GM21619 (cell line): ENCODE data around the gene BANP.
"Not testable (repeated sequence)": the region's sequence is repeated elsewhere in the genome, so short reads cannot be mapped to it uniquely, and the experiment has no call there.

Experiments used
- ATAC-seq: cut with Tn5 transposase; IDR thresholded peaks from one replicate; pipeline ENCODE4 v1.9.1; 2021; ENCODE audit not compliant: unreplicated experiment

Gene BANP

DNA sequence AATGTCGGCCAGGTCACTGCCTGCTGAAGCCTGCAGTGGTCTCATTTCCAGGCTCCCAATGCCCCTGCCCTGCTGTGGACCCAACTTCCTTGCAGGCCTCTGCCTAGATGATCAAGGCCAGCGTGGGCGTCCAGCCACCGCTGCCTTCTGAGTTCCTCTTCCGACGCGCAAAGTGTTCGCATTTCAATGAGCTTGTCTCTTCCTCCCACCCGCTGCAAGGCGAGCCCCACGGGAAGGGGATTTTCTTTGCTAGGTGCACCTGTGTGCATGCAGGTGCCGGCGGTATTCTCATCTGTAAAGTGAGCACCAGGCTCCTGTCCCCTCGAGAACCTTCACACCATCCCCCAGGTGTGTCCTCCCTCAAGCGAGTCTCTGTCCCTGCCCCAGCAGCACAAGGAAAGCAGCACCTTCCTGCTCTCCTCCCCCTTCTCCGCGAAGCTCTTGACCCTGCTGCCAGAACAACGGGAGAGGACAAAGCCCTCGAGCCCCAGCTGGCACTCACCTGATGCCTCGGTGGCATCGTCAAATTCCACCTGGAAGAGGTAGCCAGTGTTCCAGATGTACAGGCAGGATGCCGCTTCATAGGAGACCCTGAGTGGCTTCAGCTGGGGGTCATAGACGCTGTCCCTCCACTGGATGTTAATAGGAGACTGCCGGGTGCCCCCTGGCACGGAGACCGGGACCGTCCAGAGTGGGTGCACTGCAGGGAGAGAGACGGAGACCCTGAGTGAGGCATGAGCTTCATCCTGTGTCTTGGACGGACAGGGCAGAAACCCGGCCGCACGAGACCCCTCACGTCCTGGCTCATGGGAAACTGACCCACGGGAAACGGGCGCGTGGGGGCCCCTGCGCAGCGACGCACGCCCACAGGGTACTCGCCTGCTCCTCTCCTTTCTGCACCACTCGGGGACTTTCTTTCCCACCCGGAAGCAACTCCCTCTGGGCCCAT lies 24.7 kb upstream of the BANP start:
- ATAC-seq = no peak

DNA sequence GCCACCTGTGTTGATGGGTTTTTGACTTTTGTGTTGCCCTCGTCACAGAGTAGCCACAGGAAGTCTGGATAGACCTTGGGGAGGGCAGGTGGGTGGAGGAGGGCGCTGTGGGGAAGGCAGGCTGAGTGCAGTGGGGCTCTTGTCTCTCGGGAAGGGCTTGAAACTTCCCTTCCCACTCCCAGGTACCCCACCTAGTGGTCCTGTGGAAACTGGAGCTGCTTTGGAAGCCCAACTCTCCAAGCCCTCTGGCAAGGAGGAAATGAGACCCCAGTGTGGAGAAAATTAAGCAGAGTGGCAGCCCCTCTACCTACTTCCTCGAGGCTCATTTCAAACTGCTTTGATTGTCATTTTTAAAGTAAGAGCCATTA lies 24.1 kb upstream of the BANP start:
- no peak for ATAC-seq

DNA sequence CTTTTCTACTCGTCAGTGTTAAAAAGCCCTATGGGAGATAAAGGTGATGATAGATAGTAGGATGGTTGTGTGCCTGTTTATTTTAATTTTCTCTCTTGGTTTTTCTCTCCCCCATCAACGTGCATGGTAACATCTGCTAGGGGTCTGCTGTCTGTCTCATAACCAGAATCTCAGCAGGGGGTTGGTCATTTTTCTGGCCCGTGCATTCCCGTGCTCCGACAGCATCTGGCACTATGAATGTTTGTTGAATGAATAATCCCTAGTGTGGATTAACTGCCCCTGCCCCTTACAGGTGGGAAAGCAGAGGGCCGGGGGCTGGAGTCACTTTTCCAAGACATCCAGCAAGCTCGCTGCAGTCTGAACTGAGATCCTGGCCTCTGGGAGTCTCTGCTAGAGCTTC lies 21.2 kb upstream of the BANP start:
- ATAC-seq = no peak

DNA sequence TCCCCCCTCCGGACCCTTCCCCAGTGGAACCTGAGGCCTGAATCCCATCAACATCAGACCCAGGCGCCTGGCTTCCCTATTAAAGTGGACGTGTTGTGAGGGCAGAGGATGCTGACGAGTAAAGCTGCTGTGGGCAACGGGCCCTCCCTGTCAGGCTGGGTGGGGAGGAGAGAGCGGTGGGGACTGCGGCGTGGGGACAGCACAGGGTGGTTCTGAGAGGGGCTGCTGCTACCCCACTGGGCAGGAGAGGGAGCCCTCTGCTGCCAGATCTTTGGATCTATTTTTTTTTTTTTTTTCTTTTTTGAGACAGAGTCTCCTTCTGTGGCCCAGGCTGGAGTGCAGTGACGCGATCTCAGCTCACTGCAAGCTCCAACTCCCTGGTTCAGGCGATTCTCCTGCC lies 20.8 kb upstream of the BANP start:
- no peak for ATAC-seq

GRCh38 chr16:87931504-87931903 lies 19.7 kb upstream of the BANP start:
- no peak for ATAC-seq

GRCh38 chr16:87932475-87933139 lies 18.6 kb upstream of the BANP start:
- ATAC-seq = not testable (repeated sequence)

- no peak for ATAC-seq
Observed at GRCh38 chr16:87933140-87933495, 18.1 kb upstream of the BANP start.

GRCh38 chr16:87934752-87935425 lies 16.3 kb upstream of the BANP start:
- not testable (repeated sequence) for ATAC-seq

DNA sequence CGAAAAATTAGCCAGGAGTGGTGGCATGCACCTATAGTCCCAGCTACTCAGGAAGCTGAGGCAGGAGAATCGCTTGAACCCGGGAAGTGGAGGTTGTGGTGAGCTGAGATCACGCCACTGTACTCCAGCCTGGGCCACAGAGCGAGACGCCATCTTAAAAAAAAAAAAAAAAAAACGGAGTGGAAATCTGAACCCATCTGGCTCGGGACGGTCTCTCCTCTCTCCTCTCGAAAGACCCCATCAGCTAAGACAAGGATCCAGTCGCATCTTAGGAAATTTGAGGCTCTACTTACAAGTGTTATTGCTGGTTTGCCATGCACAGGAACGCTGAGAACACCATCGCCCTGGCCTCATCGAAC lies 15.2 kb upstream of the BANP start:
- not testable (repeated sequence) for ATAC-seq

DNA sequence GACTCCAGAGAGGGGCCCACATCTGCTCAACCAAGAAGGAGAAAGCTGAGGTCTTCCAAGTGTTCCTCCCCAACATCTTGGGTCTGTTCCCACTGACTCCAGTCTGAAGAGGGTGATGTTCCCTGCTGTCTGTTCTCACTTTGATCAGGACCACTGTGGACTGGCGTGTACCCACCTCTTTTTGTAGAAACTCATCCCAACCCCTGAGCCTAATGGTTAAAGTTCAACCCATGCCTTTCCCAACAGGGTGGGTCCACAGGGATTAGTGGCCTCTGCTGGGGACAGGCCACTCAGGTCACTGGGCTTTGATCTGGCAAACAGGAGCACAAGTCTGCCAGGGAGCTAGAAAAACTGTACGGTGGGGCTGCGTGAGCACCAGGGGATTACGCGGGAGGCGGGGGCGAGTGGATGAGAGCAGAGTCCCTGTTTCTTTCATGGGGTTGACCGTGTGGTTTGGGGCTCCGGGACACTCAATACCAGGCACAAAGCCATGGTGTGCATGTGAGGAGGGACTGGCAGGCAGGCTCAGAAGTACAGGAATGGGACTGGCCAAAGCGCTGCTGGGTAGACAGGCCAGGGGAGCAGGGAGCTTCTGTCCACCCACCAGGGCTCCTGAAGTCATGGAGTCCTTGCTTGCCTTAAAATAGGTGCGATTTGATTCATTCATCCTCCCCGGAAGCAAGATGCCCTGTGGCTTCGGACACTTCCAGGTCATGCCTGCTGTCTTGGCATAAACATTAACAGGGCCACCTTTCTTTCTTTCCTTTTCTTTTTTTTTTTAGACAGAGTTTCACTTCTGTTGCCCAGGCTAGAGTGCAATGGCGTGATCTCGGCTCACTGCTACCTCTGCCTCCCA lies 14.6 kb upstream of the BANP start, which contains the start of gene CA5A:
Gene CA5A (minus strand): TSS at position 155 of the 856 bp plus-strand sequence. CDS start 79 bp downstream, at position 76.
- ATAC-seq = no peak

DNA sequence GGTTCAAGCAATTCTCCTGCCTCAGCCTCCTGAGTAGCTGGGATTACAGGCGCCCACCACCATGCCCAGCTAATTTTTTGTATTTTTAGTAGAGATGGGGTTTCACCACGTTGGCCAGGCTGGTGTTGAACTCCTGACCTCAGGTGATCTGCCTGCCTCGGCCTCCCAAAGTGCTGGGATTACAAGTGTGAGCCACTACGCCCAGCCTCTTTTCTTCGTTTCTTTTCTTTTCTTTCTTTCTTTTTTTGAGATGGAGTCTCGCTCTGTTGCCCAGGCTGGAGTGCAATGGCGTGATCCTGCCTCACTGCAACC lies 14.0 kb upstream of the BANP start:
- ATAC-seq = not testable (repeated sequence)

- ATAC-seq = no peak
Observed at GRCh38 chr16:87938412-87938949, 12.8 kb upstream of the BANP start.

DNA sequence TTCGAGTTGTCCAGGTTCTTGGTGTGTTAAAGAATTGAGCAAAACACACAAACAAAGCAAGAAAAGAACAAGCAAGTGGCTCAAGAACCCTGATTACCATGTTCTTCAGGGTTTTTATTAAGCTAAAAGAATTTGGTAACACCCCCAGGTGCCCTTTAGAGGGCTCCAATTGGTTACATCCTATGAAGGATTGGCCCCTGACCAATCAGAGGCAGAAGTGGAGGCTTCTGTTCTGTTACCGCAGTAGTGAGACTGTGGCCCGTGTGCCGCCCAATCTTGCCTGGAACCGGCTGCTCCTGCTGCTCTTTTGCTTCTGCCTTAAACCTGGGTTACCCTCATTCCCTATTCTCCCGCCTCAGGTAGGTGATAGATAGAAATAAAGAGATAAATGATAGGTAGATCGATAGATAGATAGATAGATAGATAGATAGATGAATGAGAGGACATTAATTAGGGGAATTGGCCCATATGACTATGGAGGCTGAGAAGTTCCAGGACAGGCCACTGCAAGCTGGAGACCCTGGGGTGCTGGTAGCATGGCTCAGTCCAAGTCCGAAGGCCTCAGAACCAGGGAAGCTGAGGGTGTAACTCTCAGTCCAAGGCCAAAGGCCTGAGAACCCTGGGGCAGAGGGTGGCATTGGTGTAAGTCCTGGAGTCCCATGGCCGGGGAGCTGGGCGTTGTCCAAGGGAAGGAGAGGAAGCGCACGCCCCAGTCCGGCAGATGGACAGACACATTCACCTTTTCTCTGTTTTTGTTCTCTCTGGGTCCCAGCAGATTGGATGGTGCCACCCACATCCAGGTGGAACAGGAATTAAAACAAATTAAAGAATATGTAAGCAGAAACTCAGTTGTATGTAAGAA lies 11.4 kb upstream of the BANP start:
- no peak for ATAC-seq

- ATAC-seq = no peak
Observed at GRCh38 chr16:87942680-87943079, 8.6 kb upstream of the BANP start.

- ATAC-seq = no peak
Observed at GRCh38 chr16:87945351-87946042, 5.7 kb upstream of the BANP start.

DNA sequence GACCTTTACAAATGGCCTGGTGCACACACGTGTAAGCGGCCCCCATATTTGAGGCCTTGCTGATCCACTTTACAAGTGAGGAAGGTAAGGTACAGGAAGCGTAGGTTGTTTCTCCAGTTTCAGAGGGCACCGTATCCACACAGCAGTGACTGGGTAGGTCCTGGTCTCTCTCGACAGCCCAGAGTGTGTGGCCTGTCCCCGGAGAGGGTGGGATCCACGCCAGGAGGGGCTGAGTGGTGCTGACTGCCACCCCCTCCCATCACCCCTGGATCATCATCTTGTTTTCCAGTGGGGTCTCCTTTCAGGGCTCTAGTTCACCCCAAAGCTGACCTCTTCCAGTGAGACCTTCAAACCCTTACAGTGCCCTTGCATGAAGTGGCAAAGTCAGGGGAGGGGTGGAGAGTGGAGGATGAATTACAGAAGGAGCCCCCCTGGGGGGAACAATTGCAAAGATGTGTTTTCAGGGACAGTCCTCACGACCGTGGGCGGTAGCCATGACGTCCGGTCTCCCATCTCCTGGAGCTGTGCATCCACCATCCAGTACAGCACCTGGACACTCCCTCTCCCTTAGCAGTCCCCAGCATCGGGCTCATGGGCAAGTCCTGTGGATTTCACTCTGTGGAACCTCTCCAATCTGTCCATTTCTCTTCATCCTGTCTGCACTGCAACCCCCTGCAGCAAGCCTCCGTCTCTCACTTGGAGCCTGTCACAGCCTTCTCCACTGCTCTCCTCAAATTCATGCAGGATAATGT lies 4.5 kb upstream of the BANP start:
- ATAC-seq = no peak

DNA sequence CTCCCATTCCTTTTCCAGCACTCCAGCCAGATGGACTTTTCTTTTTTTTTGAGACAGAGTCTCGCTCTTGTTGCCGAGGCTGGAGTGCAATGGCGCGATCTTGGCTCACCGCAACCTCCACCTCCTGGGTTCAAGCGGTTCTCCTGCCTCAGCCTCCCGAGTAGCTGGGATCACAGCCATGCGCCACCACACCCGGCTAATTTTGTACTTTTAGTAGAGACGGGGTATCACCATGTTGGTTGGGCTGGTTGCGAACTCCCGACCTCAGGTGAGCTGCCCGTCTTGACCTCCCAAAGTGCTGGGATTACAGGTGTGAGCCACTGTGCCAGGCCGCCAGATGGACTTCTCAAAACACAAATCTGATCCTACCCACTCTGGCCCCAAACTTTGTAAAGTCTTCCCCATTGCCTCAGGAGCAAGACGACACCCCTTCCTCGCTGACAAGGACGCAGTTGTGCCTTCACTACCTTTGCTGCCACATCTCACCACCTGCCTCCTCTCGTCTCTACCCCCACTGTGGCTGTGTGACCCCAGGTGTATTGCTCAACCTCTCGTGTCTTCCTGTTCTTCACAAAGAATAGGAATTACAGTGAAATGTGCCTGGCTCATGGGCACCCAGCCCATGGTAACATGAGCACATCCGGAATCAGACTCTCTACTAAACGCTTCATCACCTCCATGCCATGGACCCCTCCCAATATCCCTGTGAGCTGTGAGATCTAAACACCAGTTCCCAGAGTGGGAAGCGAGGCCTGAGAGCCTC lies 3.7 kb upstream of the BANP start:
- no peak for ATAC-seq

- no peak for ATAC-seq
Observed at GRCh38 chr16:87948119-87948545, 3.1 kb upstream of the BANP start.
